NT2/D1 (cell line): Measurements from ENCODE around the gene CXCR4.

Experiments used
- SUZ12 ChIP-seq: IDR thresholded peaks from 2 replicates; pipeline ENCODE4 v1.6.1; 2011; ENCODE audit not compliant: insufficient read length, insufficient read depth; ENCODE audit errors: extremely low read depth
- YY1 ChIP-seq: IDR thresholded peaks from 2 replicates; pipeline ENCODE4 v1.6.1; 2011; ENCODE audit not compliant: insufficient read length, insufficient read depth
- ZNF274 ChIP-seq: IDR thresholded peaks from 2 replicates; pipeline ENCODE4 v1.6.1; 2011; ENCODE audit warnings: mild to moderate bottlenecking, low read depth, low read length

GRCh38 chr2:136072621-136073020, 45.3 kb downstream of the CXCR4 start:
- TF ChIP-seq ZNF274 (no peak), YY1 (no peak), SUZ12 (no peak)
